Activated CD4-positive, alpha-beta T cell treated with anti-CD3 and anti-CD28 coated beads for 36 hours (primary cell): ENCODE results near the gene CDCA4. TPM values are rescaled to one million over a fixed set of nuclear protein-coding genes. Genes with fewer than 3 reads are reported as not detected.

Experiments
- ATAC-seq: fragments of 200-7000 bp; cut with Tn5 transposase; one replicate; pipeline ENCODE4 v1.10.0; 2021; ENCODE audit warnings: mild to moderate bottlenecking, moderate library complexity
- CTCF ChIA-PET: fragments of 350-600 bp; sonication (Branson Sonifier 250); formaldehyde crosslinking; loops from one replicate; lab custom pipeline; 2021; ENCODE audit warnings: antibody characterized with exemption; lab: Charles Lee
- POLR2A ChIA-PET: fragments of 350-600 bp; sonication (Branson Sonifier 250); formaldehyde crosslinking; loops from one replicate; lab custom pipeline; 2021; ENCODE audit warnings: antibody characterized with exemption, inconsistent platforms; lab: Charles Lee
- DNase-seq: peaks from one replicate; pipeline ENCODE4 v3.0.0-alpha.2; 2020
- H3K27ac Mint-ChIP-seq: one replicate; pipeline ENCODE4 v1.8.0; 2021; ENCODE audit warnings: mixed read lengths
- H3K27me3 Mint-ChIP-seq: one replicate; pipeline ENCODE4 v1.8.0; 2021; ENCODE audit warnings: mixed read lengths
- H3K36me3 Mint-ChIP-seq: one replicate; pipeline ENCODE4 v1.8.0; 2021; ENCODE audit warnings: low read depth, mixed read lengths
- H3K4me1 Mint-ChIP-seq: one replicate; pipeline ENCODE4 v1.8.0; 2021; ENCODE audit warnings: mixed read lengths
- H3K4me3 Mint-ChIP-seq: one replicate; pipeline ENCODE4 v1.8.0; 2021; ENCODE audit warnings: mild to moderate bottlenecking, moderate library complexity, mixed read lengths
- H3K9me3 Mint-ChIP-seq: one replicate; pipeline ENCODE4 v1.8.0; 2021; ENCODE audit warnings: low read depth, mixed read lengths
- intact Hi-C, 2 experiments: fragments of 100-400 bp; cut with DNase I in 1 of 2; cut with micrococcal nuclease in 1 of 2; formaldehyde crosslinking; loops; one replicate each; pipeline versions ENCODE4 v1.14.2 to v1.15.1; 2022 to 2024; cut with DNase I, micrococcal nuclease
- total RNA-seq, 2 experiments: library from RNA; stranded (reverse); gene quantifications; one replicate each; pipeline ENCODE4 v1.2.3, GENCODE V29; 2021

CDCA4 gene
- total RNA-seq, 2 experiments from 2014 or later = 52.0 to 62.7 TPM

DNA sequence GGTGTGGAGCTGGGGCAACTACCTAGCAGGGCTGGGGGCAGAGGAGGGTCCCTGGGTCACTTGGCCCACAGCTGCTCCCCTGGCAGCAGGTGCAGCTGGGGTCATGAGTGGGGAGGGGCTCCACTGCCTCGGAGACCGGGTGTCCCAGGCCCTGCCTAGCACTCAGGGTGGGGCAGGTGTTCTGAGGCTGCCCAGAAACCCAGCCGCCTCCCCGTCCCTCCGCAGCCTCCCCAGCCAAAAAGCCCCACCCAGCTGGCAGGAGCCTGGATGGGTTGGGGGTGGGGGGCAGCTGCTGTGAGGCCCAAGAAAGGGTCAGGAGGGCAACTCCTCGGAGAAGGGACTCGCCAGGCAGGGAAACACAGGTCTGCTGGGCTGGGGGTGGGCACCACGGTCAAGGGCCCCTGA is 53.9 kb downstream of the CDCA4 start:
- CTCF ChIA-PET = interaction anchor here (0.8 kb wide), 1 partner anchor 9 kb away, joined by 3 read pairs; no protein-coding TSS in a partner anchor
- POLR2A ChIA-PET = no interaction called here
- intact Hi-C loops = no loop called here

DNA sequence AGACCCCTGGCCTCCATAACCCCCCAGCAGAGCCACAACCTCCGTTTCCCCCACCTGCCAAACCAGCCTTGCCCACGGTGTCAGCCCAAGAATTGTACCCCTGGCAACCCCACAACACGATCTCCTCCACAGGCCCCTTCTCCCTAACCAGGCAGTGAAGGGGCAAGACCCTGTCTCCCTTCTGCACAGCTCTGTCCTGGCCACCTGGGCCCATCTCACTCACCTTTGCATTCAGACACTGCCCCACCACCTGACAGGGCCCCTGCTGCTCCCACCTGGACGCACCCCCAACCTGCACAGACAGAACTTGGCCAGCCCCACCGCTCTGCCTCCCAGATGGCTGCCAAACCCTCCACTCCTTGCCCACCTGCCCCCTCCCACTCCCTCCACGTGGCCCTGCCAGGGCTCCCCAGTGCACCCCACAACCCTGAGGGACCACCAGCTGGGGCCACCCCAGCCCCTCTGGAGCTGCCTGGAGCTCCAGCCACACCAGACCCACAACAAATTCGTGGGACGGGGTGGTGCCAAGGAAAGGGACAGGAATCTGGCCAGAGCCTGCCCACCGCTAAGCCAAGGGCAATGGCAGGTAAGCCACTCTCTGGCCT is 54.5 kb downstream of the CDCA4 start:
- Mint-ChIP-seq H3K9me3 (no peaks in the 10 kb centered on the region), H3K4me3 (no peak overlapping the region), H3K27ac (no peak overlapping the region), H3K27me3 (peaks cover 8% of the 10 kb centered on the region), H3K4me1 (no peaks in the 10 kb centered on the region), H3K36me3 (no peaks in the 10 kb centered on the region)
- ChIA-PET CTCF (no interaction called here), POLR2A (no interaction called here)
- intact Hi-C loops = no loop called here
- ATAC-seq = no peak
- no peak for DNase-seq

More for the DNA sequence above, 53.9 kb downstream of the CDCA4 start:
- Mint-ChIP-seq H3K36me3 (no peaks in the 10 kb centered on the region), H3K27ac (no peak overlapping the region), H3K4me3 (no peak overlapping the region), H3K4me1 (no peaks in the 10 kb centered on the region), H3K9me3 (no peaks in the 10 kb centered on the region), H3K27me3 (peaks cover 8% of the 10 kb centered on the region)
- DNase-seq = no peak
- ATAC-seq = no peak

DNA sequence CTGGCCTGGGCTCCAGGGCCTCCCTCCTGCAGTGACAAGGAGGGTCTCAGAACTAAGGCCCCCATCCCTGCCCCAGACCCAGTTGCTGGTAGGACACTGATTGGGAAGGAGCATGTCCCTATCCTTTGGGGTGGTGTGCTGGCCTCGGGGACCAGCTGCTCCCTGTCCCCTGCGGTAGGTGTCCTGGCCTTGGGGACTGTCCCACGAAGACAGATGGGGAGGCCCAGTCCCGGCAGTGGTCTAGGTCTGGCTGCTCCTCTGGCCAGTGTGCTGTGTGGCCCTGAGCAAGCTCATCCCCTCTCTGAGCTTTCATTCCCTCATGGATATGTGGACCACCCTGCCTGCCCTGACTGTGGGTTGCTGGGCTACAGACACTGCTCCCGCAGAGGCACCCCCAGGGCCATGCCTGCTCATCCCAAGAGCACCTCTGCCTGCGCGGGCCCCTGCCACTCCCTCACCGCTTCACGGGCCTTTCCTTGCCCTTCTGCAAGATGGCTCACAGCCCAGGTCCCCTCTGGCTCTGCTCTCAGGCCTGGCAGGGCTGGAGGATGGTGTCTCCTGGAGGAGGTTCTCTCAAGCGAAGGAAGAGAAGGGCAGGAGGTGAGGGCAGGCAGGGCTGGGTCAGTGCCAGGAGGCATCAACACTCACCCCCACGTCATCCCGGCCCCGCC is 55.2 kb downstream of the CDCA4 start:
- H3K4me1 Mint-ChIP-seq = no peaks in the 10 kb centered on the region
- H3K27ac Mint-ChIP-seq = no peak overlapping the region
- ATAC-seq = no peak
- no peaks in the 10 kb centered on the region for H3K36me3 Mint-ChIP-seq
- peaks cover 8% of the 10 kb centered on the region for H3K27me3 Mint-ChIP-seq
- intact Hi-C loops = no loop called here
- no peak for DNase-seq
- no peak overlapping the region for H3K4me3 Mint-ChIP-seq
- CTCF ChIA-PET = no interaction called here
- POLR2A ChIA-PET = no interaction called here
- H3K9me3 Mint-ChIP-seq = no peaks in the 10 kb centered on the region

DNA sequence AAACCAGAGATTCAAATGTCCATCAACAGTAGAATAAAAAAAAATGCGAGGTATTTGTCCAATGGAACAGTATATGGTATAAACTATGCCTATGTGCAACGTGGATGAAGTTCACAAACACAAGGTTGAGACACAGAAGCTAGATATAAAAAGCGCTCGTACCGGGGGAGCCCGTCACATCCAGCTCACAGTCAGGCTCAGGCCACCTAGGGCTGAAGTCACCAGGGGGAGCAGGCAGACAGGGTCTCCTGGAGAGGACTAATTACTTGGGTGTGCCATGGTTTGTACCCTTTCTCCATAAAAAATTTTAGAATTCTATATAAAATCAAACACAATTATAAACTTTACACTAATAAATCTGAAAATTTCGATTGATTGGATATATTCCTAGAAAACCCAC is 56.3 kb downstream of the CDCA4 start:
- H3K36me3 Mint-ChIP-seq = no peaks in the 10 kb centered on the region
- no peak for ATAC-seq
- no peak for DNase-seq
- no peaks in the 10 kb centered on the region for H3K4me1 Mint-ChIP-seq
- H3K27ac Mint-ChIP-seq = no peak overlapping the region
- no peak overlapping the region for H3K4me3 Mint-ChIP-seq
- CTCF ChIA-PET = interaction anchor here (2.1 kb wide), 1 partner anchor 9 kb away, joined by 11 read pairs; no protein-coding TSS in a partner anchor
- intact Hi-C loops = no loop called here
- POLR2A ChIA-PET = no interaction called here
- H3K9me3 Mint-ChIP-seq = no peaks in the 10 kb centered on the region
- peaks cover 8% of the 10 kb centered on the region for H3K27me3 Mint-ChIP-seq

Other genes starting within 250 kb of the CDCA4 start
- 100 to 1,000 TPM; 110 to 126 TPM for gene AKT1, start 225.3 kb downstream of the CDCA4 start, total RNA-seq
- gene ZBTB42, start 220.0 kb downstream of the CDCA4 start, total RNA-seq = 1 to 10 TPM; 1.5 to 2.0 TPM
- gene CEP170B, start 155.8 kb downstream of the CDCA4 start, total RNA-seq = 1 to 10 TPM; 3.9 to 4.0 TPM
- not detected for gene PLD4, start 96.2 kb downstream of the CDCA4 start, total RNA-seq
- under 1 TPM; 0.07 to 0.11 TPM for gene AHNAK2, start 42.7 kb downstream of the CDCA4 start, total RNA-seq
- gene CLBA1, start 35.3 kb downstream of the CDCA4 start, total RNA-seq = 1 to 10 TPM; 1.1 to 1.9 TPM
- 10 to 100 TPM; 27.7 to 35.4 TPM for gene GPR132, start 44.3 kb upstream of the CDCA4 start, total RNA-seq
- 1 to 10 TPM; 3.2 to 3.6 TPM for gene JAG2, start 147.7 kb upstream of the CDCA4 start, total RNA-seq
- 10 to 100 TPM; 12.3 to 13.5 TPM for gene NUDT14, start 160.2 kb upstream of the CDCA4 start, total RNA-seq
- 10 to 100 TPM; 18.9 to 23.2 TPM for gene BTBD6, start 227.4 kb upstream of the CDCA4 start, total RNA-seq